GM19395 (cell line): ENCODE results near the gene SPAG8.

Experiments
- ATAC-seq: cut with Tn5 transposase; IDR thresholded peaks from one replicate; pipeline ENCODE4 v1.9.1; 2021; ENCODE audit warnings: mild to moderate bottlenecking, moderate library complexity; ENCODE audit not compliant: unreplicated experiment

Gene SPAG8, protein sequence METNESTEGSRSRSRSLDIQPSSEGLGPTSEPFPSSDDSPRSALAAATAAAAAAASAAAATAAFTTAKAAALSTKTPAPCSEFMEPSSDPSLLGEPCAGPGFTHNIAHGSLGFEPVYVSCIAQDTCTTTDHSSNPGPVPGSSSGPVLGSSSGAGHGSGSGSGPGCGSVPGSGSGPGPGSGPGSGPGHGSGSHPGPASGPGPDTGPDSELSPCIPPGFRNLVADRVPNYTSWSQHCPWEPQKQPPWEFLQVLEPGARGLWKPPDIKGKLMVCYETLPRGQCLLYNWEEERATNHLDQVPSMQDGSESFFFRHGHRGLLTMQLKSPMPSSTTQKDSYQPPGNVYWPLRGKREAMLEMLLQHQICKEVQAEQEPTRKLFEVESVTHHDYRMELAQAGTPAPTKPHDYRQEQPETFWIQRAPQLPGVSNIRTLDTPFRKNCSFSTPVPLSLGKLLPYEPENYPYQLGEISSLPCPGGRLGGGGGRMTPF

DNA sequence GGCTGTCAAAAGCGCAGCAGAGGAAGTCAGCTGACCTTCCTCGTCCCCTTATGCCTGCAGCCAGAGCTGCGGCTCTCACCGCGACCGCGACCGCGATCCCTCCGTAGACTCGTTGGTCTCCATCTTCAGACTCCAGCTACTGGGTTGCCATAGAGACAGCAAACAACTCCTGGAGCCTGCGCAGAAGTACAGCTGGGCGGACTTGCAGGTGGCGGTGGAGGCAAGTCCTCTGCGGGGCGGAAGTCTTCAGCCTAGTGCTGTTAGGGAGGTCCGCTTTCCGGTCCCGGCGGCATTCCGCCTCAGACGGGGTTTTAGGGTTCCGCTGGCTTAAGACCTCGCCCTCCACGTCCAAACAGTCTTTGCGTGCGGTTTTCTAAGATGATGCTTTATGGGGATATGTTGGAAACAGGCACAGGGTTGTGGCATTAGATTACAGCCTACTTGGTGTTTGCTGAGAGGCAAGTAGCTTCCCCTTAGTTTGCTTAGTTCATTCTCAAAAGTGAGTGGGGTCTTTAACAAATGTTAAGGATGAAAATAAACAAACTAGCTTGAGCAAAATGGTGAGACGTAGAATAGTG is at the start of gene SPAG8:
TSS of gene SPAG8 (minus strand) at position 238 of the 578 bp plus-strand sequence. CDS start at position 123, 115 bp downstream.
- peak; percentile 51 for ATAC-seq

DNA sequence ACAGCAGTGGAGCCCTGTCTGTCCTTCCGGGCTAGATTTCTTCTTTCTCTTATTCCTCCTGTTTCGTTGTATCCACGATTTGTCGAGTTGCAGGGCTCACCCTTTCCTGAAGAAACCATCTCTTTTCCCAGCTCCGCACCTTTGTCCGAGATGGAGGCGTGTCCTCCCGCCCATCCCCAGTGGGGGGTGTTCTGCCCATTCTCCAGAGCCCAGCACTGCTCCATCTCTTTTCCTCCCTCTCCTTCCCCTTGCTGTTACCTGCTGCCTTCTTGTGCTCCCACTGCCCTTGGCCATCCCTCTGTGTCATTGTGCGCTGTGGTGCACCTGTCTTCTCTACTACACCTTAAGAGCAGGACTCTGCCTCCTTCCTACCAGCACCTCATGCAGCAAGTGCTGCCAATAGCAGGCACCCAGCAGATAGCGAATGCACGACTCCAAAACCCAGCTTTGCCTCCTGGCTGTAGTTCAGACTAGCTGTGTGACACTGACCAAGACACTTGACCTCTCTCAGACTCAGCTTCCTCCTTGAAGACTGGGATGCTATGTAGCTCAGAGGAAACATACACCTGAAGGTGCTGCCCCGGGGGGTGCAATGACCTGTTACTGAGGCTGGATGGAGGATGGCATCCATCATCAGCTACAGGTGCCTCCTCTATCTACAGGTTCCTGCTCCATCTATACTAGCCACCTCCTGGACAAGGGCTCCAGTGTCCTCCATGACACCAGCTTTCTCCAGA is 49.3 kb upstream of the SPAG8 start:
- no peak for ATAC-seq

- ATAC-seq = no peak
Measured at GRCh38 chr9:35859990-35860339, 47.9 kb upstream of the SPAG8 start.

GRCh38 chr9:35859310-35859989 is 47.4 kb upstream of the SPAG8 start:
- no peak for ATAC-seq

- ATAC-seq = no peak
Measured at GRCh38 chr9:35858458-35858857, 46.4 kb upstream of the SPAG8 start.

GRCh38 chr9:35856882-35857281 is 44.8 kb upstream of the SPAG8 start:
- no peak for ATAC-seq

DNA sequence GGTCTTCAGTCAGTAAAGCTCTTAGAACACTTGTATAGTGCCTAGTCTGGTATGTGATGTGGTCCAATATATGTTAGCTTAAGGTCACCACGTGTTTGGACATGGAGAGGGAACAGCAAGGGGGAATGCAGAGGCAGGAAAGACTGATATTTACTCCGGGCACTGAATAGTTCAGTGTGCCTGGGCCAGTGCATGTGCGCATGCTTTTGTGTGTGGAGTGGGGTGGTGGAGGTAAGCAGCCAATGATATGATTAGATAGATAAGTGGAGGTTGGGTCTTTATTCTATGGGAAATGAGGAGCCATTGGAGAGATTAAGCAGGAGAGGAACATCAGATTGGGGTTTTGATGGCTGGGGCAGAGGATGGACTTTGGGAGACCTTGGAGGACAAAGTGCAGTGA is 44.1 kb upstream of the SPAG8 start:
- no peak for ATAC-seq

DNA sequence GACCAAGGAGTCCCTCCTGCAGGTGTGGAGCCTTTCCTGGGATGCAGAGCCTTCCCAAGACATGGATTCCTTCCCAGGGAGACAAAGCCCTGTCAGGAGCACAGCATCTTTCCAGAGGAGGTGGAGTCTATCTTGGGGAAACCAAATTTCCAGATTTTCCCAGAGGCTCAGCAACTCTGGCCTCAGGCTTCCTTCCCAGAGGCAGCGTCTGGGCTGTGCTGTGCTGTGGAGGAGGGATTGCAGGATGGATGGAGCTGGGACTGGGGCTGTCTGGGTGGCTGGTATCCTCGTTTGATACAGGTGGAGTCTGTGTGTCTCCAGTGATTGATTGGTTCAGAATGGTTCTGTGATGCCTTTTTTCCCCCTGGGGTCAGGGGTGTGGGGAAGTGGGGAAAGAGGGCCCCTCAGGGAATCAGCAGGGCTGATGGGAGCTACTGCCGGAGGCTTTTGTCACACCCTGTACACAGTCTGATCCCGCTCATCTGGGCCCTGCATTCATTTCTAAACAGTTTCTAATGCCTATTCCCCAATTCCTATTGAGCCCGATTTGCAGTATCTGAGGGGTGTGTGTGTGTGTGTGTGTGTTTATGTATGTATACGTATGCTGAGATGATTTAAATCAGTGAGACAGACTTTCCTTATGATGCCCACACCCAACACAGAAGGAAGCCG is 42.2 kb upstream of the SPAG8 start:
- no peak for ATAC-seq

GRCh38 chr9:35852876-35853865 is 41.1 kb upstream of the SPAG8 start:
- no peak for ATAC-seq

DNA sequence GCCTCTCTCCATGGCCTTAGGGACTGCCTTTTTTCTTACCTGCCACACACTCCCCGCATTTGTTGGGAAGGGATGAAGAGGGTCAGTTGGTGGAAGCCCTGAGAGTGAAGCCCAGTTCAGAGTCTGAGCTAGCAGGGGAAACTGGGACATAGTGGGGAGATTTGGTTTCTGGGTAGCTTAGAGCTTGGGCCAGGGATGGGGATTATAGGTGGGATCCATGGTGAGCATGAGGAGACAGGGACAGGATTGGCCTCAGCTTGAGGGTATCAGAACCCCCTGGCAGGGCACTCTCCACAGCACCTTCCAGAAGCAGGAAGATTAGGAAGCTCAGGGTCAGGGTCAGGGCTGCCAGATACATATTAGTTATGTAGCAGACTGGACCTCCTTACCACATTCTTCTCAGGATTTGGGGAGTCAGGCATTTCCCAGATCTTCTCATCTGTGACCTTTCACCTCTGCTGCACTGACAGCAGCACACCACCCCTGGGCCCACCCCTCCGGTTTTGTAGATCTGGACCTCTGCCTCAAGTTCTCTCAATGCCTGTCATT is 40.3 kb upstream of the SPAG8 start:
- ATAC-seq = no peak

DNA sequence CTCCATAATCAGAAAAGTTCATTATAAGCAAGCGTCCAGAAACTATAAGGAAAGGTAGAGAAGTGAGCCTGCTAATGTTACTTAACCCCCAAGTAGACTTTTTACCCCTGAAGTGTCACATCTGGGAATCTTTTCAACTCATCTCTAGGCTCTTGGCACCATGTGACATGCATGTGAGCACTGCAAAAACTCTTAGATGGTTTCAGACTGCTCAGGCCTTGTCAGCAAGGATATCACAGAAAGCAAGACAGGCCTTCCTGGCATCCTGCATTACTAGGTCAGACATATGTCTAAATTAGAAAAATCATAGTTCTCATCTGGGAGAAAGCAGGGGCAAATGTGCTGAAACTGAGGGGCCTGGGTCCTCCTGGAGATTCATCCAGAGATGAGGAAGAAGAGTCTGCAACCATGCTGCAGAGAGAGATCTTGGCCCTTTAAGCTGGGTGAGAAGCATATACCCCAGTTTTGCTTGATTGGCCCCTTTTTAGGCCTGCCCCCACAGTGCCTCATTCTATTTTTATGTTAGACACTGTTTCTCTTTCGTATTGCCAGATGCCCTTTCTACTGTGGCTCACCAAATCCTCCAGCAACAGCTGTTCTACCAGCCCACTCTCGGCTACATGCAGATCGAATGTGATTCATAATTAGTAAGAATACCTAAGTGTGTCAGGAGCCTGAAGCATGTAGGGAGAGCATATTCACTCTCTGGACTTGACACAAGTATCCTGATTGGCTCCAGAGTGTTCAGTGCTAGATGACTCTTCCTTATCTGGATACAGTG is 35.9 kb upstream of the SPAG8 start:
- ATAC-seq = peak; percentile 93

DNA sequence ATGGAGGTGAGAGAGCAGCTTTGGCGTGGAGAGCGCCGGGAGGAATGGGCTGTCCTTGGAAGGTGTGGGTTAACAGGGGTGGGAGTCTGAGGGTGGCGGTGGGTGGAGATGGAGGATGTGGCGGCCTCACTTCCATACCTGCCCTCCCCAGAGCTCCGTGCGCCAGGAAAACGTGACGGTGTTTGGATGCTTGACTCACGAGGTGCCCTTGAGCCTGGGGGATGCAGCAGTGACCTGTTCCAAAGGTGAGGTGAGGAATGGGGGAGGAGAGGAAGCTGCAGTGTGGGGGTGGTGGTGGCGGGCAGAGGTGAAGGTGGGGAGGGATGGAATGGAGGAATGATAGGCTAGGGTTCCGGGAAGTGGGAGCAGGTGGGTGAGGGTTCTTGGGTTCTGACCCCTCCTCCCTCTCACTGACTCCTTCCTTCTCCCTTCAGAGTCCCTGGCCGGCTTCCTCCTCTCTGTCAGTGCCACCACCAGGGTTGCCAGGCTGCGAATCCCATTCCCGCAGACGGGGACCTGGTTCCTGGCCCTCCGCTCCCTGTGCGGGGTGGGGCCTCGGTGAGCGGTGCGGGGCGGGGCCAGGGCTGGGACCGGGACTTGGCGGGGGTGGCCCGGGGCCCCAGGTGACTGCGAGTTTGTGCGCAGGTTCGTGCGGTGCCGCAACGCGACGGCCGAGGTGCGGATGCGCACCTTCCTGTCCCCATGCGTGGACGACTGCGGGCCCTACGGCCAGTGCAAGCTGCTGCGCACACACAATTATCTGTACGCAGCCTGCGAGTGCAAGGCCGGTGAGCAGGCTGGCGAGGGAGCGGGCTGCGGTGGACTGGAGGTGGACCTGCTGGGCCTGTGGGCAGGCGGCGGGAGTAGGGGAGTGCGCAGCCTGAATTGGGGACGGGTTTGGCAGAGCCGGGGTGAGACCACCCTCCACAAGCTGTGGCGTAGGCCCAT is 34.0 kb upstream of the SPAG8 start:
- ATAC-seq = no peak

DNA sequence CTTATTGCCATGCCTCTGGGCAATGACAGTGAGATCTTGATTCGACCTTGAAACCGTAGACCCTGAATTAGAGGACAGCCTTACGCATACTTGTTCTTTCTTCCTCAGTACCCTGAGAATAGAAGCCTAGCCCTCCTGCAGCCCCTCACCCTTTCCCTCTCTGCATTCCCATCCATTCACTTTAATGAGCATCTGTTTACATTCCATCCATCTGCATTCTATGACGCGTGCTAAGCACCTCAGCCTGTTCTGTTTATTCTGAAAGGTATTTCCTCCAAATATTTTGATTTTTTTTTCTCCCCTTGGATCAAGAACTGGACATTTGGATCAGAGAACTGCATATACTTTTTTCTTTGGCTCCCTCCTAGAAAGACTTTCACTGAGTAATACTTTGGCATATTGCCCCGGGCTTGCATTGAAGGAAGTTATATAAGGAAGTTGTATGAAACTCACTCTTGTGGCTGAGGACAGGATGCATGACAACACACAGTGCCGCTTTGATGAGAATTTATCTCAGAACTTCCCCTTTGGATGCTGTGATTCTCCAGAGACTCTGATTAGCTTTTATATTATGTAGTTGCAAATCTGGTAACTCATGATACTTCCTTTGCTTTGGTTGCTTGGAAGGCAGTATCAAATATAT is 32.7 kb upstream of the SPAG8 start:
- ATAC-seq = no peak

- ATAC-seq = peak; percentile 72
Measured at GRCh38 chr9:35842795-35843194, 30.7 kb upstream of the SPAG8 start.

GRCh38 chr9:35842020-35842745 is 30.1 kb upstream of the SPAG8 start:
- no peak for ATAC-seq

- ATAC-seq = no peak
Measured at GRCh38 chr9:35841645-35841900, 29.5 kb upstream of the SPAG8 start.
